Omental fat pad (tissue), 4 donors: ENCODE data around the gene PRDM16. TPM values are rescaled to one million over a fixed set of nuclear protein-coding genes. Genes with fewer than 3 reads are reported as not detected.

Source experiments
- ATAC-seq: fragments of 150-250 bp; one replicate; pipeline ENCODE4 v1.9.1; 2016; ENCODE audit warnings: mild to moderate bottlenecking, moderate library complexity; ENCODE audit not compliant: low FRiP score
- DNase-seq: peaks from one replicate; pipeline ENCODE4 v3.0.0-alpha.2; 2019; ENCODE audit warnings: low spot score
- CTCF ChIP-seq, 3 donors: fragments of 450-650 bp; IDR thresholded peaks; one replicate each; pipeline ENCODE4 v1.5.1; 2016 to 2017; ENCODE audit warnings: antibody characterized with exemption in 3 of 3, mild to moderate bottlenecking in 3 of 3, moderate library complexity in 2 of 3
- total RNA-seq, 4 donors: library from RNA; depleted of rRNA; stranded (reverse); fragments of >200 nt; gene quantifications; one replicate each; pipeline ENCODE4 v1.1.0, GENCODE V29; 2016

The PRDM16 gene
- total RNA-seq, 4 donors from 2014 or later, result 0.19 to 3.8 (median 1.8) TPM

GRCh38 chr1:3270403-3271245 is 201.6 kb downstream of the PRDM16 start:
- ATAC-seq (peak; percentile 11), DNase-seq (no peak)
- TF ChIP-seq CTCF (IDR thresholded peaks at IDR 0.05), result no peak

GRCh38 chr1:3271866-3272265 is 202.9 kb downstream of the PRDM16 start:
- DNase-seq (no peak), ATAC-seq (no peak)
- TF ChIP-seq CTCF (IDR thresholded peaks at IDR 0.05), result no peak

GRCh38 chr1:3272321-3273045 is 203.5 kb downstream of the PRDM16 start:
- DNase-seq, result no peak
- no peak for TF ChIP-seq CTCF (IDR thresholded peaks at IDR 0.05)
- no peak for ATAC-seq

GRCh38 chr1:3273447-3273846 is 204.4 kb downstream of the PRDM16 start:
- ATAC-seq (no peak), DNase-seq (no peak)
- no peak for TF ChIP-seq CTCF (IDR thresholded peaks at IDR 0.05)

- DNase-seq (no peak), ATAC-seq (no peak)
- TF ChIP-seq CTCF (IDR thresholded peaks at IDR 0.05), result no peak
Observed at GRCh38 chr1:3274972-3275371, 206.0 kb downstream of the PRDM16 start.

- DNase-seq (no peak), ATAC-seq (no peak)
- no peak for TF ChIP-seq CTCF (IDR thresholded peaks at IDR 0.05)
Observed at GRCh38 chr1:3275471-3276340, 206.7 kb downstream of the PRDM16 start.
